Right cardiac atrium (tissue), 5 donors: ENCODE results near the gene AAK1. TPM values are rescaled to one million over a fixed set of nuclear protein-coding genes. Genes with fewer than 3 reads are reported as not detected.
A peak's percentile ranks its signal among the peaks of the same experiment; 100 is the strongest.

Experiments
- ATAC-seq, 2 donors: fragments of 200-7000 bp; cut with Tn5 transposase; one replicate each; pipeline versions ENCODE4 v1.8.0 to v1.9.1; 2020; ENCODE audit warnings: moderate library complexity in 2 of 2, mild to moderate bottlenecking in 1 of 2
- DNase-seq, 3 donors: peaks; one replicate each; pipeline ENCODE4 v3.0.0-alpha.2; 2020
- H3K27ac ChIP-seq: one replicate; pipeline ENCODE4 v1.5.1; 2013; ENCODE audit warnings: mild to moderate bottlenecking, low read length, control low read depth, moderate library complexity
- H3K27me3 ChIP-seq: one replicate; pipeline ENCODE4 v1.6.1; 2013; ENCODE audit not compliant: control insufficient read depth, insufficient read depth
- H3K4me1 ChIP-seq: one replicate; pipeline ENCODE4 v1.6.1; 2013; ENCODE audit warnings: low read length; ENCODE audit not compliant: control insufficient read depth, insufficient read depth
- H3K4me3 ChIP-seq: one replicate; pipeline ENCODE4 v1.5.1; 2013; ENCODE audit warnings: low read length, control low read depth
- H3K9me3 ChIP-seq: one replicate; pipeline ENCODE4 v1.6.1; 2013; ENCODE audit warnings: low read length; ENCODE audit not compliant: control insufficient read depth
- WGBS: extraction: QIAGEN DNeasy Blood & Tissue Kit; methylation state at CpG from one replicate; pipeline ENCODE4 v1.1.7; 2013; 5-methylcytosine and 5-hydroxymethylcytosine counted together
- intact Hi-C, 4 donors: fragments of 100-400 bp; cut with DNase I; formaldehyde crosslinking; loops; one replicate each; pipeline versions ENCODE4 v1.11.0 to v1.14.0; 2022 to 2023
- polyA plus RNA-seq: library from polyadenylated mRNA; stranded (reverse); fragments of 200-250 nt; gene quantifications from one replicate; pipeline ENCODE4 v1.2.3, GENCODE V29; 2013
- total RNA-seq, 4 donors: library from RNA; stranded (reverse); fragmentation: NEBNext Ultra II Directional; extraction: Animal tissue kit (Norgen Biotek cat#: 25700); gene quantifications; one replicate each; pipeline ENCODE4 v1.2.1, GENCODE V29; 2021
- donor health status: healthy with polysubstance abuse.
- donor health status: DM: no; HTN: yes; CAD: no.
- donor health status: DM: no; HTN: no; CAD: no.
- donor health status: DM: no; HTN: yes; CAD: no; lungs with severe emphysema.
- donor health status: DM: yes; HTN: yes; CAD: no.

The AAK1 gene
- total and polyA plus RNA-seq, 5 donors, result 13.8 to 57.5 (median 51.2) TPM

GRCh38 chr2:69570474-69570873 lies 73.1 kb downstream of the AAK1 start:
- no peak overlapping the region for H3K27ac ChIP-seq
- no peaks in the 10 kb centered on the region for H3K9me3 ChIP-seq
- intact Hi-C loops, result loop anchor here in 1 of 4 donors (5.0 kb wide), 1 partner anchor 72 kb away; the partner anchor contains the start of gene AAK1
- ATAC-seq (no peak), DNase-seq (no peak)
- peaks cover 5% of the 10 kb centered on the region for H3K4me1 ChIP-seq
- H3K27me3 ChIP-seq, result no peaks in the 10 kb centered on the region
- 70% methylated on average over 2 of the region's 2 CpGs for WGBS
- H3K4me3 ChIP-seq, result no peak overlapping the region

- no peak overlapping the region for H3K27ac ChIP-seq
- no peaks in the 10 kb centered on the region for H3K9me3 ChIP-seq
- intact Hi-C loops, result loop anchor here in 1 of 4 donors (10.0 kb wide), 1 partner anchor 77 kb away; the partner anchor contains the start of gene AAK1
- ATAC-seq (no peak), DNase-seq (no peak)
- WGBS, result 91% methylated on average over 6 of the region's 6 CpGs
- no peak overlapping the region for H3K4me3 ChIP-seq
- peaks cover 9% of the 10 kb centered on the region for H3K4me1 ChIP-seq
- H3K27me3 ChIP-seq, result no peaks in the 10 kb centered on the region
Observed at GRCh38 chr2:69567909-69568300, 75.6 kb downstream of the AAK1 start.

GRCh38 chr2:69567157-69567908 lies 76.2 kb downstream of the AAK1 start:
- H3K4me1 ChIP-seq, result peaks cover 9% of the 10 kb centered on the region
- 74% methylated on average over 3 of the region's 3 CpGs for WGBS
- intact Hi-C loops, result loop anchor here in 1 of 4 donors (10.0 kb wide), 1 partner anchor 77 kb away; the partner anchor contains the start of gene AAK1
- ATAC-seq, result peak in 1 of 2 donors; percentile 50
- no peak for DNase-seq
- no peak overlapping the region for H3K4me3 ChIP-seq
- H3K9me3 ChIP-seq, result no peaks in the 10 kb centered on the region
- H3K27ac ChIP-seq, result no peak overlapping the region
- H3K27me3 ChIP-seq, result no peaks in the 10 kb centered on the region

- H3K4me1 ChIP-seq, result peaks cover 8% of the 10 kb centered on the region
Observed at GRCh38 chr2:69566669-69567068, 76.9 kb downstream of the AAK1 start.

GRCh38 chr2:69565431-69565839 lies 78.1 kb downstream of the AAK1 start:
- WGBS, result 50% methylated on average over 3 of the region's 3 CpGs
- Histone ChIP-seq H3K9me3 (no peaks in the 10 kb centered on the region), H3K4me3 (no peak overlapping the region), H3K27ac (no peak overlapping the region), H3K4me1 (peaks cover 7% of the 10 kb centered on the region), H3K27me3 (no peaks in the 10 kb centered on the region)
- DNase-seq, result peak; percentile 43 to 80 (median 76)
- peak; percentile 60 to 70 for ATAC-seq
- intact Hi-C loops, result loop anchor here in 1 of 4 donors (10.0 kb wide), 1 partner anchor 79 kb away; the partner anchor contains the start of gene AAK1

More at GRCh38 chr2:69566669-69567068, 76.9 kb downstream of the AAK1 start:
- WGBS, result 95% methylated on average over 4 of the region's 4 CpGs
- ATAC-seq (no peak), DNase-seq (no peak)
- intact Hi-C loops, result loop anchor here in 1 of 4 donors (10.0 kb wide), 1 partner anchor 78 kb away; the partner anchor contains the start of gene AAK1
- Histone ChIP-seq H3K27me3 (no peaks in the 10 kb centered on the region), H3K27ac (no peak overlapping the region), H3K9me3 (no peaks in the 10 kb centered on the region), H3K4me3 (no peak overlapping the region)

GRCh38 chr2:69564604-69565003 lies 78.9 kb downstream of the AAK1 start:
- 95% methylated on average over 3 of the region's 3 CpGs for WGBS
- intact Hi-C loops, result loop anchor here in 2 of 4 donors (5.0 to 10.0 kb wide), 2 partner anchors 78 to 80 kb away; partner anchors contain the start of gene AAK1 (in 2 of the 2)
- Histone ChIP-seq H3K4me1 (peaks cover 7% of the 10 kb centered on the region), H3K9me3 (no peaks in the 10 kb centered on the region), H3K27me3 (no peaks in the 10 kb centered on the region), H3K27ac (no peak overlapping the region), H3K4me3 (no peak overlapping the region)
- ATAC-seq, result no peak
- DNase-seq, result no peak

- whole genome bisulfite sequencing, result 96% methylated on average over 2 of the region's 2 CpGs
- peaks cover 7% of the 10 kb centered on the region for H3K4me1 ChIP-seq
- ATAC-seq (no peak), DNase-seq (no peak)
- intact Hi-C loops, result loop anchor here in 2 of 4 donors (5.0 to 10.0 kb wide), 2 partner anchors 79 to 82 kb away; partner anchors contain the start of gene AAK1 (in 2 of the 2)
- no peaks in the 10 kb centered on the region for H3K27me3 ChIP-seq
- H3K27ac ChIP-seq, result no peak overlapping the region
- no peak overlapping the region for H3K4me3 ChIP-seq
- H3K9me3 ChIP-seq, result no peaks in the 10 kb centered on the region
Observed at GRCh38 chr2:69563021-69563420, 80.5 kb downstream of the AAK1 start.

GRCh38 chr2:69561101-69561500 lies 82.4 kb downstream of the AAK1 start:
- DNase-seq, result no peak
- H3K9me3 ChIP-seq, result no peaks in the 10 kb centered on the region
- ATAC-seq, result no peak
- no peaks in the 10 kb centered on the region for H3K27me3 ChIP-seq
- intact Hi-C loops, result loop anchor here in 2 of 4 donors (5.0 to 10.0 kb wide), 2 partner anchors 81 to 84 kb away; partner anchors contain the start of gene AAK1 (in 2 of the 2)
- WGBS, result 71% methylated on average over 3 of the region's 3 CpGs
- no peak overlapping the region for H3K27ac ChIP-seq
- no peak overlapping the region for H3K4me3 ChIP-seq
- H3K4me1 ChIP-seq, result peaks cover 7% of the 10 kb centered on the region

- DNase-seq (no peak), ATAC-seq (peak; percentile 66 to 73)
- intact Hi-C loops, result loop anchor here in 2 of 4 donors (5.0 to 10.0 kb wide), 2 partner anchors 82 to 85 kb away; partner anchors contain the start of gene AAK1 (in 2 of the 2)
- H3K9me3 ChIP-seq, result no peaks in the 10 kb centered on the region
- H3K27me3 ChIP-seq, result no peaks in the 10 kb centered on the region
- no peak overlapping the region for H3K4me3 ChIP-seq
- peaks cover 5% of the 10 kb centered on the region for H3K4me1 ChIP-seq
- H3K27ac ChIP-seq, result no peak overlapping the region
- WGBS, result 68% methylated on average over 4 of the region's 4 CpGs
Observed at GRCh38 chr2:69560147-69560482, 83.4 kb downstream of the AAK1 start.

GRCh38 chr2:69559442-69560146 lies 83.9 kb downstream of the AAK1 start:
- intact Hi-C loops, result loop anchor here (2.0 to 10.0 kb wide), 5 partner anchors 83 to 255 kb away; partner anchors contain the start of gene AAK1 (in 2 of the 4)
- Histone ChIP-seq H3K9me3 (no peaks in the 10 kb centered on the region), H3K27ac (no peak overlapping the region), H3K27me3 (no peaks in the 10 kb centered on the region), H3K4me1 (peaks cover 6% of the 10 kb centered on the region), H3K4me3 (no peak overlapping the region)
- ATAC-seq (peak; percentile 73 to 77), DNase-seq (no peak)
- WGBS, result 48% methylated on average over 3 of the region's 3 CpGs
